ENCODE data around the gene ATP8B1. TPM values are rescaled to one million over a fixed set of nuclear protein-coding genes. Genes with fewer than 3 reads are reported as not detected.

Gene ATP8B1
- polyA plus RNA-seq, 3 donors = 0.02 to 0.11 (median 0.03) TPM

GRCh38 chr18:57640236-57640635, 162.9 kb downstream of the ATP8B1 start:
- DNase-seq = no peak
- H3K27me3 Mint-ChIP-seq (ENCODE audit: low read depth in 3 of 3) = peaks cover 0 to 4% (median 0%) of the 10 kb centered on the region in 3 donors
- TF ChIP-seq CTCF (IDR thresholded peaks at IDR 0.05) = no peak
- Histone ChIP-seq H3K9ac (ENCODE audit: insufficient read depth, low read length, poor library complexity, severe bottlenecking) (no peak overlapping the region), H3K9me3 (replicated peaks in 1 of 2; ENCODE audit: control insufficient read depth in 1 of 2, insufficient read depth in 1 of 2, low read length in 2 of 2) (peaks cover 4 to 10% of the 10 kb centered on the region in 2 donors), H3K4me1 (ENCODE audit: control insufficient read depth in 1 of 2, insufficient read depth in 2 of 2, low read length in 2 of 2) (no peaks in the 10 kb centered on the region), H4K20me1 (ENCODE audit: insufficient read depth, low read length) (peaks cover 9% of the 10 kb centered on the region), H3K36me3 (replicated peaks in 1 of 2; ENCODE audit: control insufficient read depth in 1 of 2, insufficient read depth in 2 of 2, low read length in 2 of 2) (peaks cover 16 to 25% of the 10 kb centered on the region in 2 donors), H3K4me2 (replicated peaks; ENCODE audit: extremely low read depth, low read length, poor library complexity, severe bottlenecking) (no peak overlapping the region), H3K27ac (ENCODE audit: low read depth in 1 of 2, low read length in 2 of 2) (peak overlapping the region in 1 of 2 donors; percentile 11), H3K79me2 (ENCODE audit: insufficient read depth, low read length) (peaks cover 18% of the 10 kb centered on the region), H3K4me3 (replicated peaks in 1 of 3; ENCODE audit: low read depth in 2 of 3, low read length in 3 of 3) (no peak overlapping the region), H3K27me3 (ENCODE audit: control insufficient read depth in 2 of 2, insufficient read depth in 2 of 2, low read length in 2 of 2) (no peaks in the 10 kb centered on the region), H2AFZ (ENCODE audit: insufficient read depth, low read depth, low read length, poor library complexity, severe bottlenecking) (no peak overlapping the region)
- H3K4me1 Mint-ChIP-seq = peaks cover 12% of the 10 kb centered on the region
- H3K9me3 Mint-ChIP-seq = peaks cover 3 to 19% (median 11%) of the 10 kb centered on the region in 7 donors
- no peak overlapping the region for H3K4me3 Mint-ChIP-seq
- H3K27ac Mint-ChIP-seq = peak overlapping the region in 2 of 7 donors; percentile 70 to 82
- peaks cover 38 to 56% of the 10 kb centered on the region in 2 donors for H3K36me3 Mint-ChIP-seq
- intact Hi-C loops (cut with micrococcal nuclease) = no loop called here
- WGBS (ENCODE audit: insufficient coverage) = no CpG with 5 or more reads among the region's 3 CpGs

GRCh38 chr18:57635003-57635822, 167.9 kb downstream of the ATP8B1 start:
- Histone ChIP-seq H4K20me1 (ENCODE audit: insufficient read depth, low read length) (no peaks in the 10 kb centered on the region), H3K9me3 (replicated peaks in 1 of 2; ENCODE audit: control insufficient read depth in 1 of 2, insufficient read depth in 1 of 2, low read length in 2 of 2) (no peaks in the 10 kb centered on the region), H3K36me3 (replicated peaks in 1 of 2; ENCODE audit: control insufficient read depth in 1 of 2, insufficient read depth in 2 of 2, low read length in 2 of 2) (peaks cover 0 to 6% of the 10 kb centered on the region in 2 donors), H3K27me3 (ENCODE audit: control insufficient read depth in 2 of 2, insufficient read depth in 2 of 2, low read length in 2 of 2) (no peaks in the 10 kb centered on the region), H3K9ac (ENCODE audit: insufficient read depth, low read length, poor library complexity, severe bottlenecking) (no peak overlapping the region), H3K4me1 (ENCODE audit: control insufficient read depth in 1 of 2, insufficient read depth in 2 of 2, low read length in 2 of 2) (peaks cover 12 to 14% of the 10 kb centered on the region in 2 donors), H3K4me3 (replicated peaks in 1 of 3; ENCODE audit: low read depth in 2 of 3, low read length in 3 of 3) (no peak overlapping the region), H3K4me2 (replicated peaks; ENCODE audit: extremely low read depth, low read length, poor library complexity, severe bottlenecking) (no peak overlapping the region), H3K27ac (ENCODE audit: low read depth in 1 of 2, low read length in 2 of 2) (no peak overlapping the region), H3K79me2 (ENCODE audit: insufficient read depth, low read length) (peaks cover 15% of the 10 kb centered on the region), H2AFZ (ENCODE audit: insufficient read depth, low read depth, low read length, poor library complexity, severe bottlenecking) (no peak overlapping the region)
- Mint-ChIP-seq H3K4me1 (peaks cover 19% of the 10 kb centered on the region), H3K4me3 (no peak overlapping the region), H3K9me3 (peaks cover 0 to 3% (median 0%) of the 10 kb centered on the region in 7 donors), H3K27me3 (ENCODE audit: low read depth in 3 of 3) (peaks cover 0 to 1% (median 0%) of the 10 kb centered on the region in 3 donors), H3K36me3 (peaks cover 14 to 23% of the 10 kb centered on the region in 2 donors), H3K27ac (peak overlapping the region in 1 of 7 donors; percentile 27)
- TF ChIP-seq CTCF (IDR thresholded peaks at IDR 0.05) = no peak
- DNase-seq = no peak
- intact Hi-C loops (cut with micrococcal nuclease) = no loop called here
- 100% methylated on average over 1 of the region's 4 CpGs for WGBS (ENCODE audit: insufficient coverage)

Data from CD14-positive monocyte (primary cell).